GM18508 (cell line): Measurements from ENCODE around the gene TPO.
"Not testable (repeated sequence)": the region's sequence is repeated elsewhere in the genome, so short reads cannot be mapped to it uniquely, and the experiment has no call there.

Experiments used
- ATAC-seq: cut with Tn5 transposase; IDR thresholded peaks from one replicate; pipeline ENCODE4 v1.9.1; 2021; ENCODE audit warnings: moderate number of reproducible peaks; ENCODE audit not compliant: insufficient read depth, unreplicated experiment

Gene TPO

DNA sequence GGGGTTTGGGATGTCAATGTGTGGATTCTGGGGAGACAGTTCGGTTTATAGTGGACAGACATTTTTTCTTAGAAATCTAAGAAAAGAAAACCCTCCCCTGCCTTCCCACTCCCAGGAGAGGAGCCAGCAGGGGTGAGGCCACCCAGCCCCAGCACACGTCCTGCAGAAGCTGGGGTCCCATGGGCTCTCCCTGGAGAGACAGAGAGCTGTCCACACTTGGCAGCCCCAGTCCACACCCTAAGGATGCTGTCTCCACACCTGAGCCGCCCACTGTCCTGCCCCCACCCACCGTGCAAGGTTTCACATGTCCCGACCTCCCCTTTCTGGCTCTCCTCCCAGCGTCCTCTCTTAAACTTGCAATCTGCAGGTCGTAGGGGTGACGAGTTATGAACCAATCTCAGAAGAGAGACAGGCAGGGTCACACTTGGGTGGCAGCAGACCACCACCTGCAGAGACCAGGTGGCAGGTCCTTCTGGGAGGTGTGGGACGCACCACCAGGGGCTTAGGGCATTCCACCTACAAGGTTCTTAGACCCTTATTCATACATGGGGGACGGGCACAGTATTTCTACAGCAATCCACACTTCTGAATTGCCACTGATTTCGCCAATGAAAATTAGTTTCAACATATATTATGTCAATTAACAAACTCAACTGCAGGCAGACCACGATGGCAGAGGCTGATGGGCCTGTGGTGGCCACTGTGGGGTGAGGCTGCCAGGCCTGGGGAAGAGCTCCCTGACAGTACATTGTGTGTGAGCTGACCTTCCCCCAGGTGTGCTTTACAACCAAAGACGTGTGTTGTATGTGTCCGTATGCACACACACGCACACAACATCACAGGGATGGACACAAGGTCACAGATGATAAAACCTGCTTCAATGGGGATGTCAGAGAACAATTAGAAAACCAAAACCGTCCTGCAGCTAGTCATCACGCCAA lies 158.5 kb downstream of the TPO start:
- no peak for ATAC-seq

GRCh38 chr2:1572638-1573037 lies 159.4 kb downstream of the TPO start:
- no peak for ATAC-seq

DNA sequence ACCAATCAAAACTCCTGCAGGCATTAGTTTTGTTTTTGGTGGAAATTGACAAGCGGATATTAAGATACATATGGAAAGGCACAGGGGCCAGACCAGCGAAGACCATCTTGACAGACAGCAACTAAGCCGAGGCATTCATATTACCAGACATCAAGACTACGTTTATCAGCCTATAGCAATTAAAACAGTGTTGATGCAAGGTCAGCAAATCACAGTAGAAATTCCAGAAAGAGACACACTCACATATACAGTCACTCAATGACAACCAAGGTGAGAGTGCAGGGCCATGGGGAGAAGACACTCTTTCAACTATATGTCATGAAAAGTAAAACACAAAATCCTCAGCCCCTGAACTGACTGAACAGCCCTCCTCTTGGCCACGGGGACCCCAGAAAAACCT lies 164.6 kb downstream of the TPO start:
- no peak for ATAC-seq

GRCh38 chr2:1581257-1581964 lies 168.1 kb downstream of the TPO start:
- ATAC-seq = not testable (repeated sequence)

- no peak for ATAC-seq
Measured at GRCh38 chr2:1581965-1582625, 168.8 kb downstream of the TPO start.

- ATAC-seq = no peak
Measured at GRCh38 chr2:1582891-1583341, 169.7 kb downstream of the TPO start.

DNA sequence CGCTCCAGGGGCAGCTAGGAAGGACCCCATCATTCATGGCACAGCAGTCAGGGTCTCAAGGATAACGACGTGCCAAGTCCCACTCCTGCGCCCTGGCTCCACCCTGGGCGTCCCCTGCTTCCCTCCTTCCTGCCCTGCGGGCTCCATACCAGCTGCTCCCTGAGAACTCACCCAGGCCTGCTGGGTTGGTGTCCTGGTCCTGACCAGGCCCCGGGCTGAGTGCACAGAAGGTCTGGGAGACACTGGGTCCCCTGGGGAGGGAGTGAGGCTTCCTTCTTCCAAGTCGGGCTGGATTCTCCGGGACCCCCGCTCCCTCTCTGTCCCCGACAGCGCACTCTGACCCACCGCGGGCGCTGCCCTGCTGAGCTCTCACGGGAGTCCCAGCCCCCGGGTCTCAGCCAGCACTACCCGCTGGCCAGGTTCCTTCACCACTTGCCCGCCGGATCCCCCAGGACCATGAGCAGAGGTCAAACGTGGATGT lies 170.8 kb downstream of the TPO start:
- no peak for ATAC-seq

DNA sequence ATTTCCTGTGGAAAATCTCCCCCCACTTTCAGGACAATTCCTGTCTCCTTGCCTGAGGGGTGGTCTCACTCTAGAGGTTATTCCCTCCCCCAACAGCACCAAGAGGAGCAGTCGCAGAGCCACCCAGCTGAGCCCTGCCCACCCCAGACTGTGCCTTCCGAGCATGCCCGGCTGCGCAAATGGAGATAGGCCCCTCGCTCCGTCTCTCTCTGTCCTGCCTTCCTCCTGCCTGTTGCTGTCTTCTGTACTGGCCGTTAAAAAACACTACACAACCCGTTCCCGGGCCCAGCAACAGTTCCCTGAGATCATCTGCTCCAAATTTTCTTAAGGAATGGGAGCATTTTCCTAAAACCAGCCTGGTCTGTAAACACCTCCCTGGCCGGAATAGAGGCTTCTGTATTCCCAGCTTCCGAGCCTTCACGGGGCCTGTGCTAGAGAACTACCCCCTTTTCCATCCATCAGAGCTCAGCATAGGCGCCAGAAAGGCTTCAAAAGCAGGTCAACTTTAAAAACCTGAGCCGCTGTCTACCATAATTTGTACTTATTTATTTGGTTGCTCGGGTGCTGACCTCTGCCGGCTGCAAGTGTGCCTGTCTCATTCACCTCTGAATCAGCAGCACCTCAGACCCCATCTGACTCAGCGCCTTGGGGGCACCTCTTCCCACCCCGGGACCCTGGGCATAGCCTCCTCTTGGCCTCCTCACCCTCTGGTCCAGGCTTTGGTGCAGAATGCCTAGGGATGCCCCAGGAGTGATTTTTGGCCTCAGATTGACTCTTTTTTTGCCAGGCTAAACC lies 171.6 kb downstream of the TPO start:
- no peak for ATAC-seq

- ATAC-seq = no peak
Measured at GRCh38 chr2:1585635-1586034, 172.4 kb downstream of the TPO start.

DNA sequence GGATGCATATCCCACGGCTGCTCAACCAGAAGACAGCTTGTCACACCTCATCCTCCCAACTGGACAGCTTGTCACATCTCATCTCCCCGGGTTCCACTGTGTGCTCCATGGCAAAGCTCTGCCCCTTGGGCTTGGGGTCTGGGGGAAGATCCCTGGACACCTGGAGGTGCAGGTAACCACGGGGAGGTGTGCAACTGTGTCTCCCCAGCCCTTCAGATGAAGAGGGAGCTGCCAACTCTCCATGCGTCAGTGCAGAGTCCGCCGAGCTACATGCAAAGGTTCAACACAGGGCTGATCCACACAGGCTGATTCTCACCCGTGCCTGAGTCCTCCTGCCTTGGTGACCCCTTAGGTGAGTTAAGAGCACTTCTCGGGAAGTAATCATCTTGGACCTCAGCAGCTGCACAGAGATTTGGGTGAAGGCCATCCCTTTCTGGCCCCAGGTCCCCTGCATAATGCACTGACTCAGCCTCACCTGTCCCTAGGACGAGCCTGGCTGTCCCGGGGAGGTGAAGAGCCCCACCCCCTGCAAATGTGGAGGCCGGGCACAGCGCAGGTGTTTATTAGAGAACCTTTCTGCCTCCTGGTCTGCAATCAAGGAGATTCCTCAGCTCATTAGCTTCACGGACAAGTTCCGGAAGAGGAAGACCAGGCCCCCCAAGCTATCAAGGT lies 173.1 kb downstream of the TPO start:
- no peak for ATAC-seq

GRCh38 chr2:1586923-1587840 lies 173.9 kb downstream of the TPO start:
- no peak for ATAC-seq

GRCh38 chr2:1588051-1588977 lies 175.1 kb downstream of the TPO start:
- ATAC-seq = no peak

GRCh38 chr2:1588978-1589621 lies 175.8 kb downstream of the TPO start:
- ATAC-seq = no peak

DNA sequence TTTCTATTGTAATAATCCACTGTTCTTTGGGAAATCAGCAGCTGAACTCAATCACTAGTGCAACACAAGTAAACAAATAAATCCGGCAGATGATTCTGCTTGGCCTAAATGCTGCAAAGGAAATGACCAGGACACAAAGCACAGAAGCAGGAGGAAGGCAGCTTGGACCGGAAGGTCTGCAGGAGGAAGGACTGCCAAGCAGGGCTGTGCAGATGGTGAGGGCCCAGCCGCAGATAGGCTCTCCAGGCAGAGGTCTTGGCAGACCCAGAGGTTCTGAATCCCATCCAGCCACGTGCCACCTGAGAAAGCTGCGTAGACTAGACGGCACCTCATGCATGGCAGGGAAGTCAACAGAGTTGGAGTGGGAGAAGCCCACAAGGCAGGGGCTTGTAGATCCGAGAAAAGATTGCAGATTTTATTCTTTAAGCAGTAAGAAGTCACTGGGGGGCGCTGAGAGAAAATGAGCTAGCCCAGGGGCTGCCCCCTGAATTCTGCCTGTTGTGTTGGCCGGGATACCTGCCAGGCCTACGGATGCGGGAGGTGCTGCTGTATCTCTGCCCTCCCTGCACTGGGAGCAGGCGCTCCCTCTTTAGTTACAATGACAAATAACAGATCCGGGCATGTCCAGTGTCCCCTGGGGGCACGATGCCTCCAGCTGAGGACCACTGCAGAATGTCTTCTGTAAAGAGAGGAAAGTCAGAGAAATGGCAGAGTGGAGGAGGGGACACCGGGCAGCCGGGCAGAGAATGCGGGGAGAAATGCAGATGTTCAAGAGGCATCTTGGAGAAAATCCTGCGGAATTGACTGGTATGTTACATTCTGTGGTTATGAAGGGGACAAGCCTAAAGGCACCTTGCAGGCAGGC lies 177.6 kb downstream of the TPO start:
- no peak for ATAC-seq

DNA sequence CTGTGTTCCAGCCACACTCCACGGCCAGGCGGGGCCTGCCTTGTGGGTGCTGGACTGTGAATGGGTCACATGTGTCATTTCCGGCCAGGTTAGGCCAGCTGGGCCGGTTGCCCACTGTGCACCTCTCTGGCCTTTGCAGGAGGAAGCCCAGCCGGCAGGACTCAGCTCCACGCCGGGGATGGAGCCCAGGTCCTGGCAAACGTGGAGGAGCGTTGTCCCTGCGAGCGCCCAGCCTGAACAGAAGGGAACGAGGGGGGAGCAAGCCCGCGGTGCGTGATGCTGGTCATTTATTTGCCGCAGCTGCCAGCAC lies 178.2 kb downstream of the TPO start:
- ATAC-seq = no peak
